A172 (cell line): ENCODE results near the gene ZBTB49. TPM values are rescaled to one million over a fixed set of nuclear protein-coding genes. Genes with fewer than 3 reads are reported as not detected.

Experiments
- DNase-seq: peaks from one replicate; pipeline ENCODE4 v3.0.0-alpha.2; 2015; ENCODE audit warnings: low spot score
- total RNA-seq: library from RNA; depleted of rRNA; stranded (reverse); fragments of >200 nt; shearing (Covaris generic); gene quantifications from 2 replicates; pipeline ENCODE4 v1.2.3, GENCODE V29; 2014

The ZBTB49 gene
- total RNA-seq, 1 experiment from 2014 or later = 0.91 TPM

DNA sequence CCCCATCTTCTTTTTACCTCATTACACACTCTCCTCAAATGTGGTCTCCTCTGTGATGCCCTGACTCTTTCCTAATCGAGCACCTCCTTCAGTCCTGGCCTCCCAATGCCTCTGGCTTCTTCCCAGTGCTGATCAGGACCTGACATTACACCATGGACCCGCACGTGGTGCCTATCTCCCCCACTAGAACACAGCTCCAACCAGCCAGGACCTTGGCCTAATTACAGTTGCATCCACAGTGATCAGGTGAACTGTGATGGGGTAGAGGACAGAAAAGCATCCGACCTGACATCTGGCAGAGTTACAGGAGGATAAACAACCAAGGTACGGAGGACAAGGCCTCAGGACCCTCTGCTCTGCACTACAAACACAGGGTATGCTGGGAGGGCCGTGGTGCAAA lies 12.5 kb upstream of the ZBTB49 start:
- no peak for DNase-seq

- no peak for DNase-seq
Observed at GRCh38 chr4:4281787-4282186, 8.3 kb upstream of the ZBTB49 start.

DNA sequence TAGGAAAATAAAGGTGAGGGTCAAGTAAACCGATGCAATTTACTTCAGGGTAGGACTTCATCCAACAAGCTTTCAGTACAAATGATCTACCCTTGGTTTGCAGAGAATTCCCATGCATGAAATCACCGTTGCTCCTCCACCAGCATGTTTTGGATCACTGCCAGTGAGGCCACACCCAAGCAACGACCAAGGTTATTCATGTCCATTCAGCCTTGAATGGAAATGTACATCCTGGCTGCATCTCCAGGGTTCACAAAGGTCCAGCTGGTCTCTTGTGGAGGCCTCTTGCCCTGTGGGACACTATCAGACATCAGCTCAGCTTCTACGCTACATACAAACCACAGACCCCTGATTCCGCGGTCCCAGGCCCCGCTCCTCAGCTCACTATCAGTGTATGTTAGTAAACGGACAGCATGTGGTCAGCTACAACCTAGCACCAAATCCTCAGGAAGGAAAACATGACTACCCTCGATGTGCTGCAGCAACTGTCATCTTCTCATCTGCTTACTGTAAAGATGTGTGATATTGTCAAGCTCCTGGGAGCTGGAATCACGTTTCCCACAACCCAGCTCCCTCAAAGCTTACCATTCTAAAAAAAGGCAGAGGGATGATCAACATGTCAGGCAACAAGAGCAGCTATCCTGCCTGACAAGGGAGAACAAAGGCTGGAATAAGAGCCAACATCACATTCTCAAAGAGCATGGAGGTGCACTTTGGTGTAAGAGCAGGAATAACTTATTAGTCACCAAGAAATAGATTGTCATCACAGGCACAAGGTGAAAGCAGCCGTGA lies 5.0 kb upstream of the ZBTB49 start:
- DNase-seq = peak; percentile 55

- DNase-seq = no peak
Observed at GRCh38 chr4:4288098-4288497, 2.0 kb upstream of the ZBTB49 start.

- DNase-seq = no peak
Observed at GRCh38 chr4:4289055-4289454, 996 bp upstream of the ZBTB49 start.

DNA sequence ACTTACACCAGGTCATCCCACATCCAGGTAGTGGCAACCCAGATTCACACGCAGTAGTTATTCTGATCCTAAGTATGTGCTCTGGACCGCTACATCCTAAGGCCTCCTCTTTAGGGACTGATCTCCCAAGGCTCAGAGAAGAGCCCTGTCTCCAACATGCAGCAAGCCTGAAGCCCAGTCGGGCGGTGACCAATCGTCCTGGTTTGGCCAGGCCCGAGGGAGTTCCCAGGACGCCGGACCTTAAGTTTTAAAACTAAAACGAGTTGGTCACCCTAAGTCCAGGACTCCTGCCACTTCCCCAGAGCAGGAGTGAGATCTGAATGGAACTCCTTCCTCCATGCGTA lies 482 bp upstream of the ZBTB49 start:
- DNase-seq = peak; percentile 14

DNA sequence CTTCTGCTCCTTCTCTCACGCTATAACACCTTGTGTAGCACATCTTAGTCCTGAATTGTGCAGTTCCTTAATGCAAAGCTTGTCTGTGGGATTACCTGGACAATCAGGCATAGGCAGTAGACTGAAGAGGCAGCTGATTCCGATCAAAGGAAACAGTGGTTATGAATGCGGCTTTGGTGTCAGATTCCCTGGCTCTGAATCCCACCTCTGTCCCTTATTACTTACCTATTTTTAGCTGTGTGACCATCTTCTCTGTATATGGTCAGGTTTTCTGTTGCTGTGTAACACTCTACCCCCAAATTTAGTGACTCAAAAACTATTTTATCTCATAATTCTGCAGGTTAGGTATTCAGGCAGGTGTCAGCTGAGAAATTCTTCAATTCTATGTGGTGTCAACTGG lies 3.2 kb downstream of the ZBTB49 start:
- DNase-seq = no peak

DNA sequence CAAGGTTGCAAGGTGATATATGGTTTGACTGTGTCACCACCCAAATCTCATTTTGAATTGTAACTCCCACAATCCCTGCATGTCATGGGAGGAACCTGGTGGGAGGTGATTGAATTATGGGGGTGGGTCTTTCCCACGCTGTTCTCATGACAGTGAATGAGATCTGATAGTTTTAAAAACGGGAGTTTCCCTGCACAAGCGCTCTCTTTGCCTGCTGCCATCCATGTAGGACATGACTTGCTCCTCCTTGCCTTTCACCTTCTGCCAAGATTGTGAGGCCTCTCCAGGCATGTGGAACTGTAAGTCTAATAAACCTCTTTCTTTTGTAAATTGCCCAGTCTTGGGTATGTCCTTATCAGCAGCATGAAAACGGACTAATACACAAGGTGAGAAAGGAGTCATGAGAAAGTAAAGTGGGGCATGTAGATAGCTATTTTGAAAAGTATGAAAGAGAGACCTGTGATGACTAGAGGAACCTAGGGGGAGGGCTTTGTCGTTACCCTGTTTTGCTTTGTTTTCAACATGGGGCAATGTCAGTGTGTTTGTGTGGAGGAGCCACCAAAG lies 6.3 kb downstream of the ZBTB49 start:
- DNase-seq = no peak

DNA sequence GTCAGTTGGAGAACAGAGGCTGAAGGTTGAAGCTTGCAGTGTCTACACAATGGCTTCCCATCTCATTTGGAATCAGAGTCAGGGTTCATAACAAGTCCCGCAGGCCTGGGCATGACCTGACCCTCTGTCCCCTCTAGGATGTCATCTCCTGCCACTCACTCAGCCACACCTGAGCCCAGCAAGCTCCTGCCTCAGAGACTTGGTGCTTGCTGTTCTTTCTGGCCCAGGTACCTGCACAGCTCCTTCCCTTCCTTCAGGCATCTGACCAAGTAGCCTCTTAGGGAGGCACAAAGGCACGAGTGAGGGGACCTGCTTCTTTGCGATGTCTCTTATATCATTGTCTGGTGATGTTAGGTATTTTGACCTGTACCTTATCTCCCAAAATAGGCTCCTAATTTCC lies 9.0 kb downstream of the ZBTB49 start:
- no peak for DNase-seq

GRCh38 chr4:4302001-4302400 lies 11.9 kb downstream of the ZBTB49 start:
- no peak for DNase-seq

- no peak for DNase-seq
Observed at GRCh38 chr4:4302416-4302815, 12.4 kb downstream of the ZBTB49 start.

- DNase-seq = no peak
Observed at GRCh38 chr4:4306920-4307319, 16.9 kb downstream of the ZBTB49 start.

GRCh38 chr4:4308800-4309441 lies 18.9 kb downstream of the ZBTB49 start:
- DNase-seq = peak; percentile 51

GRCh38 chr4:4311193-4311592 lies 21.1 kb downstream of the ZBTB49 start:
- DNase-seq = no peak

- no peak for DNase-seq
Observed at GRCh38 chr4:4315461-4316149, 25.6 kb downstream of the ZBTB49 start.

- DNase-seq = no peak
Observed at GRCh38 chr4:4316150-4316495, 26.1 kb downstream of the ZBTB49 start.

- no peak for DNase-seq
Observed at GRCh38 chr4:4317496-4318232, 27.6 kb downstream of the ZBTB49 start.

DNA sequence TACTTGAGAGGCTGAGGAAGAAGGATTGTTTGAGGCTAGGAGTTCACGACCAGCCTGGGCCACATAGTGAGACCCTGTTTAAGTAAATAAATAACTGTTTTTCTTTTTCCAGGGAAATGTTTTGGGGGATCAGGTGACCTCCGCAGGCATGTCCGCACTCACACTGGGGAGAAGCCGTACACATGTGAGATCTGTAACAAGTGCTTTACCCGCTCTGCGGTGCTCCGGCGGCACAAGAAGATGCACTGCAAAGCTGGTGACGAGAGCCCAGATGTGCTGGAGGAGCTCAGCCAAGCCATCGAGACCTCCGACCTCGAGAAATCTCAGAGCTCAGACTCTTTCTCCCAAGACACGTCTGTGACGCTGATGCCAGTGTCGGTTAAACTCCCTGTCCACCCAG lies 30.5 kb downstream of the ZBTB49 start:
- no peak for DNase-seq

- DNase-seq = no peak
Observed at GRCh38 chr4:4320951-4321714, 31.1 kb downstream of the ZBTB49 start.

- DNase-seq = no peak
Observed at GRCh38 chr4:4321951-4322688, 32.1 kb downstream of the ZBTB49 start.
